ENCODE results near the gene MED17.

DNA sequence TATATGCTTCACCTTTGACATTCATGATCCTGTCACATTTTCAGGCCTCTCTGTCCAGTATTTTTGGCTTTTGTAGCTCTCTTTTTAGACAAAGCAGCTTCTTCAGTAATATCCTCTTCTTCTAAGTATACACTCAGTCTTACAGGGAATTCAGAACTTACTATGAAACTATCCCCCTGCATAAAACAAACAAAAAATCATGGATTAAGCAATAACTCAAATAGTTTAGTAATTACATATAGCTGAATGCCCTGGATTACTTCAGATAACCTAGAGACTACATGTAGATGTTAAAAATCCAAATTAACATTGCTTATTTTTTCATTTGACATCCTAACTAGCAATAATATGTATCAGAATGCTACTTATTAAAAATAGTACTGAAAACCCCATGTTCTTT, 48.0 kb upstream of the MED17 start:
- no peak for TF ChIP-seq GATA3 (IDR thresholded peaks at IDR 0.05; ENCODE audit: low read depth, low read length)
- TF ChIP-seq GATA2 (IDR thresholded peaks at IDR 0.05; ENCODE audit: low read depth, low read length), result no peak

Data from SH-SY5Y (cell line).